Measurements from ENCODE around the gene TMEM256.

DNA sequence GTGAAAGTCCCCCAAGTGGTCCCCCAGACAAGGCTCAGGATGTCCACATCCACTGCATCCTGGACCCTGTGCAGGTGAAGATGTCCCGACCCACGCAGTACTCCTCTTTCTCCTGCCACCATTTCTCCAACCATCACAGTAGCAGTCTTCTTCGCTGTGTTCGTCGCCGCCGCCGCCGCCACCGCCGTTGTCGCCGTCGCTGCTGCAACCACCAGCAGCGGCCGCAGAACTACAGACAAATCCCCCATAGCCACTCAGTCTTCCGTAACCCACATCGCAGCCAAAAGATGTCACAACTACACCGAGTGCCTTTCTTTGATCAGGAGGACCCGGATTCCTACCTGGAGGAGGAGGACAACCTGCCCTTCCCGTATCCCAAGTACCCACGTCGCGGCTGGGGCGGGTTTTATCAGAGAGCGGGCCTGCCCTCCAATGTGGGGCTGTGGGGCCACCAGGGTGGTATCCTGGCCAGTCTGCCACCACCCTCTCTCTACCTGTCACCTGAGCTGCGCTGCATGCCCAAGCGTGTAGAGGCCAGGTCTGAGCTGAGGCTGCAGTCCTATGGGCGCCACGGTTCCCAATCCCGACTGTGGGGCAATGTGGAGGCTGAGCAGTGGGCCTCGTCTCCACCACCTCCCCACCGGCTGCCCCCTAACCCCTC is 22.4 kb upstream of the TMEM256 start:
- TF ChIP-seq, protein P1, sequence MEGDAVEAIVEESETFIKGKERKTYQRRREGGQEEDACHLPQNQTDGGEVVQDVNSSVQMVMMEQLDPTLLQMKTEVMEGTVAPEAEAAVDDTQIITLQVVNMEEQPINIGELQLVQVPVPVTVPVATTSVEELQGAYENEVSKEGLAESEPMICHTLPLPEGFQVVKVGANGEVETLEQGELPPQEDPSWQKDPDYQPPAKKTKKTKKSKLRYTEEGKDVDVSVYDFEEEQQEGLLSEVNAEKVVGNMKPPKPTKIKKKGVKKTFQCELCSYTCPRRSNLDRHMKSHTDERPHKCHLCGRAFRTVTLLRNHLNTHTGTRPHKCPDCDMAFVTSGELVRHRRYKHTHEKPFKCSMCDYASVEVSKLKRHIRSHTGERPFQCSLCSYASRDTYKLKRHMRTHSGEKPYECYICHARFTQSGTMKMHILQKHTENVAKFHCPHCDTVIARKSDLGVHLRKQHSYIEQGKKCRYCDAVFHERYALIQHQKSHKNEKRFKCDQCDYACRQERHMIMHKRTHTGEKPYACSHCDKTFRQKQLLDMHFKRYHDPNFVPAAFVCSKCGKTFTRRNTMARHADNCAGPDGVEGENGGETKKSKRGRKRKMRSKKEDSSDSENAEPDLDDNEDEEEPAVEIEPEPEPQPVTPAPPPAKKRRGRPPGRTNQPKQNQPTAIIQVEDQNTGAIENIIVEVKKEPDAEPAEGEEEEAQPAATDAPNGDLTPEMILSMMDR (IDR thresholded peaks at IDR 0.05; ENCODE audit: poor library complexity, severe bottlenecking) = no peak
- TF ChIP-seq POLR2AphosphoS5 (IDR thresholded peaks at IDR 0.05) (no peak), TAF1 (IDR thresholded peaks at IDR 0.05; ENCODE audit: low read depth) (no peak), EP300 (conservative IDR thresholded peaks at IDR 0.05; ENCODE audit: poor library complexity, severe bottlenecking) (no peak)
